Midbrain (tissue), 1 donor: Measurements from ENCODE around the gene COL4A6.
"Not testable (repeated sequence)": the region's sequence is repeated elsewhere in the genome, so short reads cannot be mapped to it uniquely, and the experiment has no call there.

Experiments
- DNase-seq: peaks from one replicate; lab custom pipeline; 2025; lab: John Stamatoyannopoulos, UW

Gene COL4A6

GRCh38 chrX:108438110-108438623 is at the start of gene COL4A6:
COL4A6 (minus strand) TSS chrX:108438422; CDS start chrX:108438196, 226 bp downstream.
- no peak for DNase-seq

DNA sequence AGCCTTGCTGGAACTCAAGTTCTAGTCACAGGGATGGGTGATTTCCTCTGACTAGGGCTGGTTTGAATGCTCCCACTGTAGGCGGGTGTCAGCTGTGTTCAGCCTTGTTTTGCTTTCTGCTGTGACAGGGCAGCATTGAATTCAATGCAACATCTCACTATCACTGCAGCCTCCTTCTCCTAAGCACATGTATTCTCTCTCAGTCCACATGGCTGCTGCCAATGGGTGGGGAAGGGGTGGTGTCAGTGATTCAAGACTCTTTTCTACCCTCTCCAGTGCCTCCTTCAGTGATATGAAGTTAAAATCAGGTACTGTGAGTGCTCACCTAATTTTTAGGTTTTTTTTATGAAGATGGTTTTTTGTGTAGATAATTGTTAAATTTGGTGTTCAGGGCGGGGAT is 47.7 kb upstream of the COL4A6 start:
- DNase-seq: no peak

- no peak for DNase-seq
These were observed 46.0 kb upstream of the COL4A6 start for GRCh38 chrX:108484251-108484650.

GRCh38 chrX:108481528-108481927 is 43.3 kb upstream of the COL4A6 start:
- not testable (repeated sequence) for DNase-seq

- no peak for DNase-seq
These were observed 35.8 kb upstream of the COL4A6 start for GRCh38 chrX:108473979-108474378.

DNA sequence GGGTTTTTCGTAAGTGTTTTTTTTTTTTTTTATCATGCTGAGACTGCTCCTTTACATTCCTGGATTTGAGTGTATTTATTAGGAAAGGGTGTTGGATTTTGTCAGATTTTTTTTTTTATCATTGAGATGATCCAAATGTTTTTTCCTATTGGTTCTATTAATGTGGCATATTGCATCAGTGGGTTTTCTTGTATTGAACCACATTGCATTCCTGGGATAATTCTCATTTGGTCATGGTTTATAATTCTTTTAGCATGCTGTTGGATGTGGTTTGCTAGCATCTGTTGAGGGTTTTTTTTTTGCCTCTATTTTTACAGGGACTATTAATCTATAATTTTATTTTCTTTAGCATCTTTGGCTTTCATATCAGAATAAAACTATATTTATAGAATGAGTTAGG is 30.3 kb upstream of the COL4A6 start:
- DNase-seq: no peak

DNA sequence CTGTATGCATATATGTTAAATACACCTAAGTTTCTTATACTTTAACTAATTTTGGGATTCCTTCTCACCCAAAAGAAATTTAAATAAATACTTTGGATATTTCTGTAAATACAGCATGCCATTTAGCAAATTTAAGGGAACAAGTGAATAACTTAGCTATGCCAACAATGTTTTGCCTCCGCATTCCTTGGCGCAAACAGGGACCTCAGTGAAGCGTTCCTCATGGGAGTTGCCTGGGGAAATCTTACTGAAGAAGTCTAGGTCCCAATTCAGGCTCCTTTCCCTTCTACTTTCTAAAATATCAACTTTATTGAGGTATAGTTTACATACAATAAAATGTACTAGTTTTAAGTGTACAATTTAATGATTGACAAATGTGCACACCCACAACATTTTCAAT is 26.4 kb upstream of the COL4A6 start:
- DNase-seq: no peak

DNA sequence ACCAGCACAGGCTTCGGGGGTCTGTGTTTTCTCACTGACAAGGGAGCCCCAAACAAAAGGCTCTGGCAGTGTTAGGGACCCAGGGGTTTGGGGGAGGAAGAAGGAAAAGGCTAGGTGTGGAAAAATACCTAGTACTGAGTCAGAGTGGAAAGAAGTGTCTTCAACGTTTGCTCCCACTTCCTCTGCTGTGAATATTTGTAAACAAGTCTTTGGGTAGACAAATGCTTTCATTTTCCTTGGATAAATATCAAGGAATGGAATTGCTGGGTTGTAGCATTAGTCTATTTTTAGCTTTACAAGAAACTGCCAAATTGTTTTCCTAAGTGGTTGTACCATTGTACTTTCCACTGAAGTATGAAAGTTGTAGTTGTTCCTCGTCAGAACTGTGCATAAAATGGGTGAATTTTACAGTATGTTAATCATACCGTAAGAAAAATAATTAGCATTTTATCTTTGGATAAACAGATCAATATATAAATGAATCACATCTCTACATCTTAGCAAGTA is 18.8 kb upstream of the COL4A6 start:
- DNase-seq: no peak

DNA sequence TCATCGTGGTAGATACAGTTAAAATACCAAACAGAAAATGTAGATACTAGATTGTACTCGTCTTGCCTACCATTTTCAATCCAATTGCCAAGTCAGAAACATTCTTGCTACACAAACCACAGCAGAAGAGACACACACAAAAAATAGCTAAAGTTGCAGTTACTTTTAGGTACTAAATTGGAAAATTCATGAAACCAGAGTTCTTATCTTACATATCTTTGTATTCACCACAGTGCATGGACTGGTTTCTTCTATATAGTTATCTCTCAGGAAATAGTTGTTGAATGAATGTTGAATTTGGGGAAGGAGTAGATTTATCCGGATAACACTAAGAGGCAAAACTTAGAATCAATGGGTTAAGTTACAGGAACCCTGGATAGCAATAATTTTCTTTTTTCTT is 15.6 kb upstream of the COL4A6 start:
- no peak for DNase-seq

GRCh38 chrX:108447303-108447702 is 9.1 kb upstream of the COL4A6 start:
- no peak for DNase-seq

DNA sequence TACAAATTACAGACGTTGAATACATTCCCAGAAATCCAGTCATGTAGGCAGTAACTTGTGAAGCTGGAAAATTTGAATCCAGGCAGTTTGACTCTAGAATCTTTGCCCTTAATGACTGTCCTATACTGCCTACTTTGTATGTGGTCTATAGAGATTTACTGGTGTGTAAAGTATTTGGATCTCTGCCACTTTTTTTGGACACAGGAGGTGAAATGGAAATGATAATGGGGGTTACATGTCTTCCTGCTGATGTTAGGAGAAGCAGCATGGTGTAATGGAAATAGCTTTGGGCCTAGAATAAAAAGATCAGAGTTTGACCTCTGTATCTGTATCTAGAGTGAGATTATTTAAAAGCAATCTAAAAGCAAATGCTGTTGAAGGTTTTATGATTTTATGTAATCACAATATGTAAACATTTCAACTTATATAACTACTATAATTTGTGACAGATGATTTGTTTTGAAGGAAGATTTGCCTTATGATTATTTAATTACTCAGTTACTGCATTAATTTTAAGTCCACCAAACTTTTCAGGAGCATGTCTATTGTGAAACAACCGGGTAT is 4.8 kb upstream of the COL4A6 start:
- no peak for DNase-seq

GRCh38 chrX:108439961-108440696 is 1.9 kb upstream of the COL4A6 start:
- no peak for DNase-seq

GRCh38 chrX:108439426-108439942 is 1.3 kb upstream of the COL4A6 start, which contains the start of gene COL4A5:
COL4A5 (plus strand) TSS chrX:108439838; CDS start chrX:108440126, 288 bp downstream.
- peak; percentile 46 for DNase-seq

DNA sequence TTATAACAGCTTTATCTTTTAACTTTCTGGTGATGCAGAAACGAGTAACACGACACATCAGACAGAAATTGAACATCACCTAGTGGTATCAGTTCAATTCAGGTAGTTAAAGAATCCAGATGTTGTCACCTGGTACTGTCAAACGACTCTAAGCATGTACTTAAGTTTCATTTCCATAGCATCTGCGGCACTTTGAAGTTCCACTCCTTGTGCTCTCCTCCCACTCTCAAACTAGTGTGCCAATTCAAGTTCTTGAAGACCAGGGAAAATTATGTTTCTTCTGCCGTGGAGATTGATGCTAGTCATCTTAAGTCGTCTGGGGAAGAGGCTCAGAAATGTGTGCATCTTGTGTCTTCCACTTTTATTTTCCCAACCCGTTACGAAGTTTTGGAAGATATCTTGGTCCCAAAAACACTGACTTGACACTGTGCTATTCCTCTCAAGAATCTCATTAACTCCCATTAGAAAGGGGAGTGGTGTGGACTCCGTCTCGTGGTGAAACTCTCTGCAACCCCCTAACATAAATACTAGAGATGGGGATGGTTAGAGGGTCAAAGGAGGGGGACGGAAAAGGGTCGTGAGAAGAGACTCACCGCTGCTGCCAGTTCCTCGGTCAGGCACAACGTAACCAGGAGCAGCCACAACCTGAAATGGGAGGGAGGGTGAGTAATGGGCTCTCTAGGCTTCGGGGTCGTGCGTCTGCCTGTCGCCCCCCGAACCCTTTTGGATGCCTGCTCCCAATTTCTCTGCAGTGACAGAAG is 693 bp downstream of the COL4A6 start:
- no peak for DNase-seq

- no peak for DNase-seq
These were observed 3.0 kb downstream of the COL4A6 start for GRCh38 chrX:108435261-108435660.

DNA sequence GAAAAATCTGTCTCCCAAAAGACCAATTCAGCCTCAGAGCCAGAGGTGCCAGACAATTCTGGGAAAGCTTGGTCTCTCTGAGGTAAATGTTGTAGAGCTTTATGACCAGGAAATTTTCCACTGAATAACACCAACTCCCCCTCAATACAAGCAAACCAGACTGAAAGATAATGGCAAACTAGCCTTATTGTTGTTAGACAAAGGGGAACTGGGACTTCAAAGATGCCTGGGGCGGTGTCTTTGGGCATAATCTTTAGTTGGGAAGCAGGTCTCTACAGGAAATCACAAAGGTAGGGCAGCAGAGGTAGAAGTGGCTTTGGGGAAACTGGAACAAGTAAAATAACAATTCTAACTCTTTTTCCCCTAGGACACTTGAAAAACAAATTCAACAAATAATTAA is 12.0 kb downstream of the COL4A6 start:
- DNase-seq: no peak

DNA sequence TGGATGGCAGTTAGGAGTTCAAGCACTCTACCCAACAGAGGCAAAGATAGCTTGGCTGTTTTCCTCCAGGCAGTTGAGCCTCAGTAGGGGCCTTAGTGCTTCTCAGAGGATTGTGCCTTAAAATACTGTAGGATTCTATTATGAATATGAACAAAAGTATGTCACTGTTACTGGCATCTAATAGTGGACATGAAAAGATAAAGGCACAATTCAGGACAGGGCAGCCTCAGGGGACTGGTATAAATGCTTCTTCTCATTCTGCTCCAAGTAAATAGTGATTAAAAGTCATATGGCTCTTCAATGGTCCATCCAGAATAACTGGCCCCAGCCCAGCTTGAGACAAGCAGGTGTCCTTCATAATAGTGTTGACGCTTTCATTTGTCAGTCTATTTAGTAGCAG is 17.7 kb downstream of the COL4A6 start:
- DNase-seq: no peak

DNA sequence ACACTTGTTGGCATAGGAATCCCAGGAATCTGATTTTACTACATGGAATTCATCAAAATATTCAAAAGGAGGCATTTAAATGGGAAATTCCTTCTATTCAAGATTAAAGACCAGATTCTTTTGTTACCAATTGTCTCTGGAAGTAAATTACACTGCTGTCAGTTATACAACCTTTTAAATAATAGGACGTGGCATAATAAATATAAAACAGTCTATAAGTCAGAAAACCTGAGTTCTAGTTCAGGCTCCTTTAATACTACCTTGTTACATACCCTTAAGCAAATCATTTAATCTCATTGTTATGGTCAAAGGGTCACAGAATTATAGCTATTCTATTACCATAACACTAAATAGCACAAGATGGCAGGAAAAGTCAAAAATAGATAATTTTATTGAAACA is 18.8 kb downstream of the COL4A6 start:
- no peak for DNase-seq

- no peak for DNase-seq
These were observed 21.0 kb downstream of the COL4A6 start for GRCh38 chrX:108417257-108417656.

- no peak for DNase-seq
These were observed 22.3 kb downstream of the COL4A6 start for GRCh38 chrX:108415891-108416290.

DNA sequence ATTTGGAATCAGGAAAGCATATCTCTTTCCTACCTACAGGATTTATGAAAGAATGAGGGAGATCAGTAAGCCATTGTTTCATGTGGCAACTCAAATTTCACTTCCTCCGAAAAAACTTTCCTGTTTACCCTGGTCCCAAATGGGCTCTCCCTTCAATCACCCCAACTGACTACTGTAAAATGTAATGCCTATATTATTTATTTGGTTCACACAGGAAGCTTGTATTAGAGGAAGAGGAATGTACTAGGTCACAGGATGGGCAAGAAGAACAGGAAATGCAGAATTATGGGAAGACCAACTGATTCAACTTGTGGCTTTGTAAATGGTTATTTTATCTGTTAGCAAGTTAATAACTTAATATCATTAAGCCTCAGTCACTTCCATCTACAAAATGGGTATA is 23.1 kb downstream of the COL4A6 start:
- no peak for DNase-seq

DNA sequence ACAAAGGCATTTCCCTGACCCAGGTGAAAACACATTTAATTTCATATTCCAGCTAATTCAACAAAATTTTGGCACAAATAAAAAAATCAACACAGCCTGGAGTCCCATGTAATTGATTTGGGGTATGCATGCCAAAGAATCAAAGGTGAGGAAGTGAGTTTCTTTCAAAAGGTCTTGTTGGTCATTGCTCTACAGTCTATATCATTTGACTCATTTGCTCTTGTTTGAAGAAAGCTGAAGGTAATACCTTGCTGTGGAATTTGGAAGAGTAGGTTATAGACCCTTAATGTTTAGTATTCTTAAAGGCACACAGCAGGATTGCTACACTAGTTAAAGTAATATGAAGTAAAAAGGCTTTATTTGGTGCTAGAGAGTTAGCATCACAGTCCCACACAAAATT is 25.4 kb downstream of the COL4A6 start:
- no peak for DNase-seq
